Heart right ventricle (tissue), 16 donors: Measurements from ENCODE around the gene CMPK2. TPM values are rescaled to one million over a fixed set of nuclear protein-coding genes. Genes with fewer than 3 reads are reported as not detected.
A peak's percentile ranks its signal among the peaks of the same experiment; 100 is the strongest.

Experiments
- ATAC-seq, 8 donors: fragments of 200-7000 bp; cut with Tn5 transposase; one replicate each; pipeline ENCODE4 v1.9.1; 2020; ENCODE audit warnings: mild to moderate bottlenecking in 8 of 8, moderate library complexity in 8 of 8, moderate number of reproducible peaks in 1 of 8
- DNase-seq, 2 donors: peaks; one replicate each; pipeline ENCODE4 v3.0.0-alpha.2; 2020
- H3K27ac ChIP-seq, 10 donors: fragments of 200-600 bp; sonication (generic) in 2 of 10; one replicate each; pipeline versions ENCODE4 v1.5.0 to v1.8.0; 2020 to 2022; ENCODE audit warnings: mild to moderate bottlenecking in 3 of 10
- H3K27me3 ChIP-seq, 7 donors: fragments of 200-600 bp; one replicate each; pipeline ENCODE4 v1.8.0; 2021 to 2022; ENCODE audit warnings: mild to moderate bottlenecking in 2 of 7
- H3K36me3 ChIP-seq, 9 donors: fragments of 200-600 bp; sonication (generic) in 1 of 9; one replicate each; pipeline versions ENCODE4 v1.5.0 to v1.8.0; 2020 to 2022; ENCODE audit warnings: mild to moderate bottlenecking in 2 of 9
- H3K4me1 ChIP-seq, 9 donors: fragments of 200-600 bp; sonication (generic) in 1 of 9; one replicate each; pipeline versions ENCODE4 v1.5.0 to v1.8.0; 2020 to 2022; ENCODE audit warnings: mild to moderate bottlenecking in 4 of 9
- H3K4me3 ChIP-seq, 10 donors: fragments of 200-600 bp; sonication (generic) in 2 of 10; one replicate each; pipeline versions ENCODE4 v1.5.0 to v1.8.0; 2020 to 2022; ENCODE audit warnings: mild to moderate bottlenecking in 7 of 10, moderate library complexity in 2 of 10
- H3K9me3 ChIP-seq, 11 donors: fragments of 200-600 bp in 10 of 11; sonication (generic) in 2 of 11; one replicate each; pipeline versions ENCODE4 v1.5.0 to v1.8.0; 2013 to 2022; ENCODE audit warnings: mild to moderate bottlenecking in 2 of 11, control low read depth in 1 of 11, moderate library complexity in 1 of 11
- CTCF ChIP-seq, 9 donors: fragments of 200-600 bp; sonication (generic) in 2 of 9; IDR thresholded peaks; one replicate each; pipeline versions ENCODE4 v1.5.0 to v1.8.0; 2021 to 2022; ENCODE audit warnings: antibody characterized with exemption in 9 of 9, mild to moderate bottlenecking in 5 of 9, moderate library complexity in 1 of 9
- WGBS, 2 donors: extraction: QIAGEN DNeasy Blood & Tissue Kit; methylation state at CpG; one replicate each; pipeline ENCODE4 v1.1.7; 2013; ENCODE audit warnings: inconsistent platforms in 1 of 2; 5-methylcytosine and 5-hydroxymethylcytosine counted together
- intact Hi-C, 10 donors: fragments of 100-400 bp; cut with DNase I; formaldehyde crosslinking; loops; one replicate each; pipeline versions ENCODE4 v1.11.1 to v1.14.2; 2022
- polyA plus RNA-seq, 2 donors: library from polyadenylated mRNA; stranded (reverse); fragments of 200-250 nt; gene quantifications; one replicate each; pipeline ENCODE4 v1.2.3, GENCODE V29; 2013
- total RNA-seq, 10 donors: library from RNA; stranded (reverse); fragmentation: NEBNext Ultra II Directional in 3 of 10; extraction: Animal tissue kit (Norgen Biotek cat#: 25700) in 3 of 10; gene quantifications; one replicate each; pipeline versions ENCODE4 v1.2.1 to v1.2.4, GENCODE V29; 2021 to 2023
- donor health status: Arrhythmogenic right ventricular cardiomyopathy.
- donor health status: ischemic (EF 13 %, LVEDD 7.1; RV severe dilation, severe dysfunction).
- donor health status: healthy with polysubstance abuse.
- donor health status: DM: no; HTN: yes; CAD: no.
- donor health status: DM: no; HTN: no; CAD: no.
- donor health status: ischemic (EF 25% LVEDD 6.9; RV normal size, moderate dysfunction).
- donor health status: ischemic (EF 25% LVEDD 5.7; RV mildly dilated, moderate dysfunction).
- donor health status: healthy.
- donor health status: DM: yes; HTN: yes; CAD: no.
- donor health status: Ischemic cardiomyopathy.
- donor health status: ischemic (EF 35%, LVEDD 5.7; RV mildly dilated, moderate dysfunction).
- donor health status: nonischemic (EF 11% LVEDD 7.7; RV severe dilation, severe dysfunction).
- donor health status: DM: yes; HTN: yes; CAD: no.
- donor health status: PGD.
- donor health status: ischemic (EF 29% LVEDD 5.4; RV normal size, mild dysfunction).
- donor health status: nonischemic (EF 23%, LVEDD 6.1; RV moderate dilation, normal function).

The CMPK2 gene
- total and polyA plus RNA-seq, 12 donors: 2.4 to 21.4 (median 5.7) TPM

GRCh38 chr2:6913415-6914157 lies 47.9 kb upstream of the CMPK2 start:
- ATAC-seq (no peak), DNase-seq (no peak)
- no peaks in the 10 kb centered on the region for H3K9me3 ChIP-seq
- 91 to 93% methylated on average over 9 of the region's 9 CpGs for WGBS, 2 donors
- intact Hi-C loops: no loop called here
- no peak for TF ChIP-seq CTCF (IDR thresholded peaks at IDR 0.05)
- no peak overlapping the region for H3K27ac ChIP-seq
- no peak overlapping the region for H3K4me3 ChIP-seq
- H3K36me3 ChIP-seq: no peaks in the 10 kb centered on the region
- peaks cover 0 to 24% (median 6%) of the 10 kb centered on the region in 9 donors for H3K4me1 ChIP-seq
- H3K27me3 ChIP-seq: no peaks in the 10 kb centered on the region

GRCh38 chr2:6911721-6912120 lies 46.0 kb upstream of the CMPK2 start:
- TF ChIP-seq CTCF (IDR thresholded peaks at IDR 0.05): no peak
- Histone ChIP-seq H3K4me1 (peaks cover 0 to 16% (median under 1%) of the 10 kb centered on the region in 9 donors), H3K27me3 (no peaks in the 10 kb centered on the region), H3K9me3 (no peaks in the 10 kb centered on the region), H3K36me3 (no peaks in the 10 kb centered on the region), H3K27ac (no peak overlapping the region), H3K4me3 (no peak overlapping the region)
- ATAC-seq (no peak), DNase-seq (no peak)
- intact Hi-C loops: no loop called here

GRCh38 chr2:6909431-6910385 lies 44.0 kb upstream of the CMPK2 start:
- peak in 1 of 9 donors; percentile 13 for TF ChIP-seq CTCF (IDR thresholded peaks at IDR 0.05)
- H3K36me3 ChIP-seq: no peaks in the 10 kb centered on the region
- H3K9me3 ChIP-seq: no peaks in the 10 kb centered on the region
- intact Hi-C loops: no loop called here
- peak overlapping the region in 1 of 10 donors; percentile 37 for H3K27ac ChIP-seq
- WGBS, 2 donors: 80 to 83% methylated on average over 8 of the region's 8 CpGs
- no peak for DNase-seq
- H3K27me3 ChIP-seq: no peaks in the 10 kb centered on the region
- H3K4me1 ChIP-seq: peaks cover 0 to 15% (median 0%) of the 10 kb centered on the region in 9 donors
- peak in 1 of 8 donors; percentile 29 for ATAC-seq
- no peak overlapping the region for H3K4me3 ChIP-seq

GRCh38 chr2:6908291-6908690 lies 42.6 kb upstream of the CMPK2 start:
- no peak for DNase-seq
- no peak for TF ChIP-seq CTCF (IDR thresholded peaks at IDR 0.05)
- intact Hi-C loops: no loop called here
- no peaks in the 10 kb centered on the region for H3K9me3 ChIP-seq
- H3K27me3 ChIP-seq: no peaks in the 10 kb centered on the region
- 91 to 93% methylated on average over 2 of the region's 2 CpGs for WGBS, 2 donors
- H3K27ac ChIP-seq: no peak overlapping the region
- no peak for ATAC-seq
- H3K4me1 ChIP-seq: peaks cover 0 to 15% (median 0%) of the 10 kb centered on the region in 9 donors
- H3K4me3 ChIP-seq: no peak overlapping the region
- no peaks in the 10 kb centered on the region for H3K36me3 ChIP-seq
